ENCODE measurements around the gene DNAJC5.
"Not testable (repeated sequence)": the region's sequence is repeated elsewhere in the genome, so short reads cannot be mapped to it uniquely, and the experiment has no call there.

Gene DNAJC5

DNA sequence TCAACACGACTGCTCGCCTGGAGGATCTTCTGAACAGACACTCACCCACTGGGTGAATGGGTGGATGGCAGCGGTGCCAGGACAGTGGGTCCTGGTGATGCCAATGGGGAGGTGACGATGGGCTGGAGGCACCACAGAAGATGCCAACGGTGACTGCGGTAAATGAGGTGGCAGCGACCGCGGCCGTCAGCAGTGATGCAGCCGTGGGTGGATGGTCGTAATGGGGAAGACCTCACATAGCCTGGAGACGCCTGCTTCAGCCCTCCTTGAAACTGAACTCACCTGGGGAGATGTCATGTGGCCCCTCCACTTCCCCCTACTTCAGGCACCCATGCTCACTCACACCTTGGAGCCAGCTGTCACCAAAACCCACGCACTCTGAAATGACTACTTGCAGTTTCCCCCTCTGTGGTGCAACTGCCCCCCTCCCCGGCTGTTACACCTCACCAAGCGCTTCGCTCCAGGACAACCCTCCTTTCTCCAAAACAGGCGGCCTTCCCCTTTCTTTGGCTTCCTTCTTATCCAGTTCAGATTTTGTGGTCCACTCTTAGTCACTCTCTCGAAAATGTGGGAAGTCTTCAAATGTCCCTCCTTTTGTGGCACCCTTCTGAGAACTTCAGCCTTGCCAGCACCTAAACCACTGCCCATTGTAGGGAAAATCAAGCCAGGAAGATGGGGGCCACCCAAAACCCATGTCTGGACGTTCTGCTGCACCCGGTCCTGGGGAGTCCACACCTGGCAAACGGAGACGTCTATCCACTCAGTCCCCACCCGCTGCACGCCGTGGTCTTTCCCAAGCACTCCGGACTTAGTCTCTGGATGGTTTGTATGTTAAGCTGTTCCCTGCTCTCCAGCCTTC is 44.0 kb upstream of the DNAJC5 start:
- DNase-seq (ENCODE audit: low read depth): no peak
- no peak overlapping the region for H3K4me3 ChIP-seq (ENCODE audit: control insufficient read depth, low read depth, low read length)
- TF ChIP-seq, protein P1, sequence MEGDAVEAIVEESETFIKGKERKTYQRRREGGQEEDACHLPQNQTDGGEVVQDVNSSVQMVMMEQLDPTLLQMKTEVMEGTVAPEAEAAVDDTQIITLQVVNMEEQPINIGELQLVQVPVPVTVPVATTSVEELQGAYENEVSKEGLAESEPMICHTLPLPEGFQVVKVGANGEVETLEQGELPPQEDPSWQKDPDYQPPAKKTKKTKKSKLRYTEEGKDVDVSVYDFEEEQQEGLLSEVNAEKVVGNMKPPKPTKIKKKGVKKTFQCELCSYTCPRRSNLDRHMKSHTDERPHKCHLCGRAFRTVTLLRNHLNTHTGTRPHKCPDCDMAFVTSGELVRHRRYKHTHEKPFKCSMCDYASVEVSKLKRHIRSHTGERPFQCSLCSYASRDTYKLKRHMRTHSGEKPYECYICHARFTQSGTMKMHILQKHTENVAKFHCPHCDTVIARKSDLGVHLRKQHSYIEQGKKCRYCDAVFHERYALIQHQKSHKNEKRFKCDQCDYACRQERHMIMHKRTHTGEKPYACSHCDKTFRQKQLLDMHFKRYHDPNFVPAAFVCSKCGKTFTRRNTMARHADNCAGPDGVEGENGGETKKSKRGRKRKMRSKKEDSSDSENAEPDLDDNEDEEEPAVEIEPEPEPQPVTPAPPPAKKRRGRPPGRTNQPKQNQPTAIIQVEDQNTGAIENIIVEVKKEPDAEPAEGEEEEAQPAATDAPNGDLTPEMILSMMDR (conservative IDR thresholded peaks at IDR 0.05; ENCODE audit: control insufficient read depth, insufficient read depth, low read depth, low read length): no peak

DNA sequence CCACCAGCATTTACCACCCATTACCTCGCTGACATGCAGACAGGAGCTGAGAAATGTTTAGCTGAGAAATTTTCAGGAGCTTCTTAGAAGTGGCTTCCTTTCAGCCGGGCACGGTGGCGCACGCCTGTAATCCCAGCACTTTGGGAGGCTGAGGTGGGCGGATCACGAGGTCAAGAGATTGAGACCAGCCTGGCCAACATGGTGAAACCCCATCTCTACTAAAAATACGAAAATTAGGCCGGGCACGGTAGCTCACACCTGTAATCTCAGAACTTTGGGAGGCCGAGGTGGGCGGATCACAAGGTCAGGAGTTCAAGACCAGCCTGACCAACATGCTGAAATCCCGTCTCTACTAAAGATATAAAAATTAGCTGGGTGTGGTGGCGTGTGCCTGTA is 43.4 kb upstream of the DNAJC5 start:
- H3K4me3 ChIP-seq (ENCODE audit: control insufficient read depth, low read depth, low read length); DNase-seq (ENCODE audit: low read depth): not testable (repeated sequence)

DNA sequence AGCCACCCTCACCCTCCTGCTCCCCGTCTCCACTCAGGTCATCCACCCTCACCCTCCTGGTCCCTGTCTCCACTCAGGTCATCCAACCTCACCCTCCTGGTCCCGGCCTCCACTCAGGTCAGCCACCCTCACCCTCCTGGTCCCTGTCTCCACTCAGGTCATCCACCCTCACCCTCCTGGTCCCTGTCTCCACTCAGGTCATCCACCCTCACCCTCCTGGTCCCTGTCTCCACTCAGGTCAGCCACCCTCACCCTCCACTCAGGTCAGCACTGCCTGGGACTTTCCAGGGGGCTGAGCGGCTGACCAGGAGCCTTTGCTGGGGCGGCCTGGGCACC is 41.2 kb upstream of the DNAJC5 start:
- not testable (repeated sequence) for DNase-seq (ENCODE audit: low read depth)

DNA sequence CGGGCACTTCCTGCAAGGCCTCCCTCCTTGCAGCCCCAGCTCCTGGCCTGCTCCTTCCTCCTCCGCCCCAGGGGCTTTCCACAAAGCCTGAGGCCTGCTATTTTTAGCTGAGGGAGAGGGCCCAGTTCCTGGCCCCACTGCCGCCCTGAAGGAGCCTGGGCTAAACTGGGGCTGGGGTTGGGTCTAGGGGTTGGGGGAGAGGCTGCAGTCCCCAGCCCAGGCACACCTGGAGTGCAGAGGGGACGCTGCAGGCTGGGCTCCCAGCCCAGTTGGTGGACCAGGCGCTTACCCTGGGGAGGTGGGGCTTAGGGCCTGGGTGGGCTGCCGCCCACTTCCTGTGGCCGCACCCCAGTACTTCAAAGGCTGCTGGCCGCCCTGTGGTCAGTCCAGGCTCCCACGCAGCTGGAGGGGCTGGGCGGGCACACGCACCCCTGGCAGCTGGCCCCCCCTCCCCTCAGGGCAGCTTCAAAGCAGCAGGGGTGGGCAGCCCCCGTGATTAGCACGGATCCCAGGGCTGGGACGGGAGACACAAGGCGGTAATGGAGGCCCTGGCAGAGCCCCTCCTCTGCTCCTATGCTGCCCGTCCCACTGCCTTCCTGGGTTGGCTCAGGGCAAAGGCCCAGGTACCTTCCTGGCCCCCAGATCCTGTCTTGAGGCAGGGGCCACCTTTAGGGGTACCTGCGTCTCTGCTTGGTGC is 40.7 kb upstream of the DNAJC5 start:
- DNase-seq (ENCODE audit: low read depth): no peak
- TF ChIP-seq, protein P1 (conservative IDR thresholded peaks at IDR 0.05; ENCODE audit: control insufficient read depth, insufficient read depth, low read depth, low read length): no peak
- H3K4me3 ChIP-seq (ENCODE audit: control insufficient read depth, low read depth, low read length): no peak overlapping the region

More for the DNA sequence above, 41.2 kb upstream of the DNAJC5 start:
- H3K4me3 ChIP-seq (ENCODE audit: control insufficient read depth, low read depth, low read length): not testable (repeated sequence)

DNA sequence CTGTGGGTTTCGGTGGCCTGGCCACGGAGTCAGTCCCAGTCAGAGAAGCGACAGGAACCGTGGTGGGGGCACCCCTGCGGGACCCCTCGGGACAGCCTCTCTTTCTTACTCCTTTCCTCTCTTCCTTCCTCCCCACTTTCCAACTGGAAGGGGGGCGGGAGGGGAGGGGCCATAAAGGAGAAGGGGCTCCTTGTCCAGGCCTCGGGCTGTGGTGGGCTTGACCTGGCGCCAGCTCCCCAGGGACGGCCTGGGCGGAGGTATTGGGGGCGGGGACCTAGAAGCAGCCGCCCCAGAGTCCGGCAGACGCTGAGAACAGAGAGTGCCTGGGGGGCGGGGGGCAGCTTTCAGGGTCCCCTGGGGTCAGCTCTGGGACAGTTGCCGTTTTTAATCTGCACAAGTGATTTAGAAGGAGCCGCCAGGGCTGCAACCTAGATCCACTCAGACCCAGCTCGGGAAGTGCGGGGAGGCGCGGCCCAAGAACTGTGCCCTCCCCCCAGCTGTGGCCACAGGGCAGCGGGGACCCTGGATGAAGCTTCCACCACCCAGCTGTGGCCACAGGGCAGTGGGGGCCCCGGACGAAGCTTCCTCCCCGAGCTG is 40.1 kb upstream of the DNAJC5 start:
- TF ChIP-seq, protein P1 (conservative IDR thresholded peaks at IDR 0.05; ENCODE audit: control insufficient read depth, insufficient read depth, low read depth, low read length): no peak
- DNase-seq (ENCODE audit: low read depth): no peak
- H3K4me3 ChIP-seq (ENCODE audit: control insufficient read depth, low read depth, low read length): no peak overlapping the region

DNA sequence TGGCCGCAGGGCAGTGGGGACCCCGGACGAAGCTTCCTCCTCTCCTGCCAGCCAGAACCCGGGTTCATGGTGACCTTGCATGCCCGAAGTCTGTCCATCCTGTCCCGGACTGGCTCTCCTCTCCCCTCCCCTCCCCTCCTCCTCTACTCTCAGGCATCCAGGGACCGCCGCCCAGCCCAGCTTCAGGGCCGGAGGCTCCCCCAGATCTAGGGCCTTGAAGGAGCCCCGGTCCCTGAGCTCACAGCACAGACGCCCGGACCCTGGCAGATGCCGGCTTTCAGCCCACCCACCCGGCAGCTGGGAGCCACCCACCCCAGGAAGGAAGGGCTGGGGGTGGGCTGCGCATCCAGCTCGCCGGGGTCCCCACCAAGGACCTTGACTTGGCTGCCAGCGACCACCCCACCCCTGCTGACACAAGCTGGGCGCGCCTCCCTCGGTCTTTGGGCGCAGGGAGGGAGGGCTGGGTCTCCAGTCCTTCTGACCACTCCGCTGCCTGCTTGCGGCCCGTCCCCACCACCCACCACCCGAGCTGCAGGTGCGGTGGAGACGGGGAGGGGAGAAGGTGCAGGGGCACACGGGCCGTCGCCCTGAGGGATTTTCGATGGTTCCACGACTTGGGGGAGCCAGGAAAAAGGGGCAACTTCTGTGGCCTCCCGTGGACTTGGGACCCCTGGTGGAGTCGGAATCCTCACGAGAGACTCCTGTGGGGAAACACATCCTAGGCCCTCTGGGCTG is 39.4 kb upstream of the DNAJC5 start:
- DNase-seq (ENCODE audit: low read depth): no peak
- TF ChIP-seq, protein P1 (conservative IDR thresholded peaks at IDR 0.05; ENCODE audit: control insufficient read depth, insufficient read depth, low read depth, low read length): no peak
- no peak overlapping the region for H3K4me3 ChIP-seq (ENCODE audit: control insufficient read depth, low read depth, low read length)

DNA sequence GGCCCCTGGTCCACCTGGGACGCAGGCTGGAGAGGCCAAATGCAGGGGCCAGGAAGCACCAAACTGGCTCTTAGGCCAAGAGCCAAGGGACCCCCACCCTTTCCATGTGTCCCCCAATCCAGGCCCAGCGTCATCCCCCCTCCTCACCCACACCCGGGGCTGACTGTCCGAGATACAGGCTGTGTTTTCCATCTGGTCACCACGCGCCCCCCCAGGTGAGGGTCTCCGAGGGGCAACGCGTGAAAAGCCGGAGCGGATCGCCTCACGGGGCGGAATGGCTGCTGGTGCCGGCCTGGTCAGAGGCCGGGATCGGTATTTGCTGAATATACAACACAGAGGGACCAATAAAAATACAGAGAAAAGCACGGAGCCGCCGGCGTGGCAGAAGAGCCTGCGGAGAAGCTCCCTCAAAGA is 38.8 kb upstream of the DNAJC5 start:
- no peak overlapping the region for H3K4me3 ChIP-seq (ENCODE audit: control insufficient read depth, low read depth, low read length)
- TF ChIP-seq, protein P1 (conservative IDR thresholded peaks at IDR 0.05; ENCODE audit: control insufficient read depth, insufficient read depth, low read depth, low read length): no peak
- no peak for DNase-seq (ENCODE audit: low read depth)
